HG03175 (cell line): Measurements from ENCODE around the gene UPK2.
"Not testable (repeated sequence)": the region's sequence is repeated elsewhere in the genome, so short reads cannot be mapped to it uniquely, and the experiment has no call there.

Experiments used
- ATAC-seq: cut with Tn5 transposase; IDR thresholded peaks from one replicate; pipeline ENCODE4 v1.9.1; 2021; ENCODE audit warnings: mild to moderate bottlenecking, moderate library complexity; ENCODE audit not compliant: unreplicated experiment

Gene UPK2

DNA sequence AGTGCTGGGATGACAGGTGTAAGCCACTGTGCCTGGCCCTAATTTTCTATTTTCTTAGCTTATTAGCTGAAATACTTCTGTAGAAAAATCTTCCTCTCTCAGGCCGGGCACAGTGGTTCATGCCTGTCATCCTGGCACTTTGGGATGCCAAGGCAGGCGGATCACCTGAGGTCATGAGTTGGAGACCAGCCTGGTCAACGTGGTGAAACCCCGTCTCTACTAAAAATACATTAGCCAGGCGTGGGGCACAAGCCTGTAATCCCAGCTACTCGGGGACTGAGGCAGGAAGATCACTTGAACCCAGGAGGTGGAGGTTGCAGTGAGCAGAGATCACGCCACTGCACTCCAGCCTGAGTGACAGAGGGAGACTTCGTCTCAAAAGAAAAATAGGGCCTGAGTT, 28.2 kb downstream of the UPK2 start:
- ATAC-seq, result not testable (repeated sequence)

DNA sequence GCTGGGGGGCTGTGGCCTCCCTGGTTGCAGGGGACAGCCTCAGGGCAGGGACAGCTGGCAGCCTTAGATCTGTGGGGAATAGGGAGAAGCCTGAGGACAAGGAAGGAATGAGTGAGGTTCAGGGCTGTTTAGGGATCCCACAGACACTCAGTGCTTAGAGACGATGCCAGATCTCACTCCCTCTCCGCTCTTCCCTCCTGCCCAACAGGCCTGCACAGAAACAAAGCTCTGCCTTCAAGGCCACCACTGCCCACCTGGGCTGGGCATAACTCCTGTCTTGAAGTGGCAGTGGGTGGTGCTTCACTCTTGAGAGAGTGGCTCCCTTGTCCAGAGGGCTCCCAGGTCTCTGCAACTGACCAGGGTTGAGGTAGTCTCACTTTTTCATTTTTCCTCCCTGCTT, 28.7 kb downstream of the UPK2 start:
- no peak for ATAC-seq

DNA sequence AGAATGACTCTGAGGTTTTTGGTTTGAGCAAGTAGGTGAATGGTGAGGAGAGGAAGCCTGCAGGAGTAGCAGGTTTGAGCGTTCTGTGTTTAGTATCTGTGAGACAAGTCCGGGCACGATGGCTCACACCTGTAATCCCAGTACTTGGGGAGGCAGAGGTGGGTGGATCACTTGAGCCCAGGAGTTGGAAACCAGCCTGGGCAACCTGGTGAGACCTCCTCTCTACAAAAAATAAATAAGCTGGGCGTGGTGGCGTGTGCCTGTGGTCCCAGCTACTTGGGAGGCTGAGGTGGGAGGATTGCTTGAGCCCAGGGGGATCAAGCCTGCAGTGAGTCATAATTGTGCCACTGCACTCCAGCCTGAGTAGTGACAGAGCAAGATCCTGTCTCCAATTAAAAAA, 32.2 kb downstream of the UPK2 start:
- no peak for ATAC-seq

GRCh38 chr11:118991486-118992038, 35.5 kb downstream of the UPK2 start:
- not testable (repeated sequence) for ATAC-seq

DNA sequence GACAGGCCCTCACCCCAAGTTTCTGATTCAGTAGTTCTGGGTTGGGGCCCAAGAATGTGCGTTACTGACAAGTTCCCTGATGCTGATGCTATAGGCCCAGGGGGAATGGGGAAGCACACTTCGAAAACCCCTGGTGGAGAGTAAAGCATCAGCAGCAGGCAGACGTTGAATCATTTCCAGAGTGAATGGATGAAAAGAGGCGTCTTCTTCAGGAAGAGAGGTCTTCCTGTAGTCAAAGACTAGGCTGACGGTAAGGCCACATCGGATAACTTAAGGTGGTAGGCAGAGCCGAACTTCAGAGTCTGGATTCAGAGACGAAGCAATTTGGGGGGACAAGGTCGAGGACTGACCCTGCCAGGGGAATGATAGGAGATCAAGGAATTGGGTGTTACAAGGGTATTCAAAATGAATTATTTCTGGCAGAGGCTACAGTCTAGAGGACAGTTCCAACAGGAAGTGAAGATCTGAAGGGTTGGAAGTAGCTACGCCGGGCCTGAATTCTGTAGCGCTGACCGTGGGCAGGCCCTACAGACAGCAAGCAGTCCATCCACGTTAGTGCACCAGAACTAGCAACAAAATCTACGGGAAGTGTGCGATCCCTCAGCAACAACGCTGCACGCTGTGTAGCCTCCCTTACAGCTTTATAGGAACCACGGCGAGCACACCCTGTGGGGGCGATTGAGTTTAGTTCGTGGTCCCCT, 41.0 kb downstream of the UPK2 start:
- ATAC-seq, result peak; percentile 26

GRCh38 chr11:118997627-118998387, 41.7 kb downstream of the UPK2 start, which contains the start of gene CENATAC:
Gene CENATAC, plus strand, starts transcription at chr11:118998138. Its CDS starts 60 bp downstream, at chr11:118998198.
- ATAC-seq, result peak; percentile 93

DNA sequence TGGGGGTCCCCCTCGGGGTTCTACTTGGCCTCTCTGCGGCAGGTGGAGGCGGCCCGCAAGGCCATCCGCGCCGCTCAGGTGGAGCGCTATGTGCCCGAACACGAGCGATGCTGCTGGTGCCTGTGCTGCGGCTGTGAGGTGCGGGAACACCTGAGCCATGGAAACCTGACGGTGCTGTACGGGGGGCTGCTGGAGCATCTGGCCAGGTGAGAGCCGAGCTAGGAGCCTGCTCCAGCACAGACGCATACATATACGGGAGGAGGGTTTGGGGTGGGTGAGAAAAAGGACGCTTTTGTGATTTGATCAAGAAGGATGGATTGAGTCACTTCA, 42.3 kb downstream of the UPK2 start:
- peak; percentile 9 for ATAC-seq

DNA sequence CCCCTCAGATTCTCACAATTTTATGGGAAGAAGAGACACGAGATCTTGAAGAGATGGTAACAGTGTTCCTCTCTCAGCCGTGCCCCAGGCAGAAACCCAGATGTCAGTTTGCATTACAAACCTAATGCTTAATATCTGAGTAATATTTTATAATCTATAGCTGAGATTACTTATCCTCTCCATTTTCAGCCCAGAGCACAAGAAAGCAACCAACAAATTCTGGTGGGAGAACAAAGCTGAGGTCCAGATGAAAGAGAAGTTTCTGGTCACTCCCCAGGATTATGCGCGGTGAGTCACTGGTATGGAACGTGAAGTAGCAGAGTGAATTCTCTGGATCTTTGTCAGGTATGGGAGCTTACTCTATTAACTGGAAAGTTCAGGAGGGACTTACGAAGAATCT, 42.7 kb downstream of the UPK2 start:
- ATAC-seq, result no peak

DNA sequence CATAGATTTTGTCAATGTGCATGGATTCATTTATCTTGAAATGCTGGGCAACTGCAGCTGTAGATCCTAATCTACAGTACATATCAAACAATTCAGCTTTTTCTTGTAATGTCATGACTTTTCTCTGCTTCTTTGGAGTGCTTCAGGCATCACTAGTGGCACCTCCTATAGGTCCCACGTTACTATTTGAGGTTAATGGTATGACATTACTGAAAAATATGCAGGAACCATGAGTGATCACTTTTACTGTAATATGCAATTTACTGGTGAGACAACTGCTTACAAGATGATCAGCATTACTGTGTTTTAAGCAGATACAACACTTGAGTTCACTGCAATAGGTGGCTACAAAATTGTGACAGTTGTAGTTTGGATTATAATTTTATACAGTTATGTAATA, 44.8 kb downstream of the UPK2 start:
- no peak for ATAC-seq

GRCh38 chr11:119006656-119007055, 50.6 kb downstream of the UPK2 start:
- no peak for ATAC-seq
